Tongue (tissue), 2 donors: ENCODE data around the gene FGD3. TPM values are rescaled to one million over a fixed set of nuclear protein-coding genes. Genes with fewer than 3 reads are reported as not detected.

Source experiments
- DNase-seq: peaks from one replicate; pipeline ENCODE4 v3.0.0-alpha.2; 2015
- total RNA-seq: library from RNA; depleted of rRNA; stranded (reverse); fragments of >200 nt; gene quantifications from one replicate; pipeline ENCODE4 v1.2.3, GENCODE V29; 2014

Gene FGD3
- total RNA-seq, 1 donor from 2014 or later, result 7.1 TPM

DNA sequence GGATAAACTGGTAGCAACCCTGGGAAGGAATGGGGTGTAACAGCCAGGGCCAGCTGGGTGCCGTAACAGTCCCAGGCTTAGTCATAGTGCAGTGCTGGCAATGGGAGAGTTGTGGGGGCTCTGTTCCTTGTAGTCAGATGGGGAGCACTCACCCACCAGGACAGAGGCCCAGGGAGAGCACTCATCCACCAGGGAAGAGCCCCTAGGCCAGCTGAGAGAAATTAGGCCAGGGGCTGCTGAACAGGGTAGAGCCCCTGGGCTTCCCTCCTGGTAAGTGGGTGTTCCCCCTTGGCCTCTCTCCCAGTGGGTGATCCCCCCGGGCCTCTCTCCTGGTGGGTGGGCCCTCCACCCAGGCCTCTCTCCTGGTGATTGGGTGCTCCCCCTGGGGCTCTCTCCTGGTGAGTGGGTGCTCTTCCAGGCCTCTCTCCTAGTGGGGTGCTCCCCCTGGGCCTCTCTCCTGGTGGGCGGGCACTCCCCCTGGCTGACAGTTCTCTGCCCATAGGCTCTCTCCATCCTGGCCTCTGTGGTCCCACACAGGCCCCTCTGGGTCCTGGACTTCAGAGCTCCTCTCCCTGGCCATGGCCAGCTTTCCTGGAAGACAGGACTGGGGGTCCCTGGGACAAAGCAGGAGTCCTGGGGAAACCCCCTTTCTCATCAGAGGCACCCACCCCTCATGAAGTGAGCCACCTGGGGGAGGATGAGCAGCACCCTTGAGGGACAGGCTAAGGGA lies 13.4 kb downstream of the FGD3 start:
- no peak for DNase-seq

DNA sequence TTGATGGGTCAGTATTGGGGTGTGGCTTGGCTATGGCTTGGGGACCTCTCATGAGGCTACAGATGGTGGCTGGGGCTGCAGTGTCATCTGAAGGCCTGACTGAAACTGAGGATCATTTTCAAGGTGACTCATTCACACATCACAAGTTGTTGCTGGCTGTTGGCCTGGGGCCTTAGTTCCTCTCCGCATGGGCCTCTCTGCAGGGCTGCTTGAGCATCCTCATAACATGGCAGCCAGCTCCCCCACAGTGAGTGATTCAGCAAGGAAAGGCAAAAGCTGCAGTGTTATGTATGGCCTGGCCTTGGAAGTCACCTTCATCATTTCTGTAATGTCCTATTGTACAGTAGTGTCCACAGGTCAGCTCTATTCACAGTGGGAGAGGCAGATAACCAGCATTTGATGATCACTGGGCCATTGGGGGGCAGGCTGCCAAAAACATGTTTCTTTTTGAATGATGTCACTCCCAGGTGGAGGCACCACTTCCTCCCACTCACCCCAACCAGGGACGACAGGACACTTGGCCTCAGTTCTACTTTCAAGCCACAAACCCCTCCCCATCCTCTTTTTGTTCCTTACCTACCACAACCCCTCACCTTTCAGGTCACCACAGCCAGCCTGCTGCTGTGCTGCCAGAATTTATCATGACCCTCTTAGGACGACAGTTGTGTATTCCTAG lies 14.4 kb downstream of the FGD3 start:
- no peak for DNase-seq

DNA sequence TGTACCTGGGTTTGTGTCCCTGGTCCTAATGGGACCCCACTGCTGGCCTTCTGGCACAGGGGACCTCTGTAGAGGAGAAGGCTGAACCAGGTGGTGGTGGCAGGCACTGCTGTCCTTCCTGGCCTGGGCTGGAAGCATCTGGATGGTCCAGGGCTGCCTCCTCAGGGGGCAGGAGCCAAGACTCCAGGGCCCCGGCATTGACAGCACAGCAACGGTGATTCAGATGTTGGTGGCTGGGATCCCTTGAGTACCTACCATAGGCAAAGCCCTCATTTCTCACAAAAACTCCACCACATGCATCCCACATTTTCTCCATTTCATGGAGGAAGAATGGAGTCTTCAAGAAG lies 15.0 kb downstream of the FGD3 start:
- no peak for DNase-seq

DNA sequence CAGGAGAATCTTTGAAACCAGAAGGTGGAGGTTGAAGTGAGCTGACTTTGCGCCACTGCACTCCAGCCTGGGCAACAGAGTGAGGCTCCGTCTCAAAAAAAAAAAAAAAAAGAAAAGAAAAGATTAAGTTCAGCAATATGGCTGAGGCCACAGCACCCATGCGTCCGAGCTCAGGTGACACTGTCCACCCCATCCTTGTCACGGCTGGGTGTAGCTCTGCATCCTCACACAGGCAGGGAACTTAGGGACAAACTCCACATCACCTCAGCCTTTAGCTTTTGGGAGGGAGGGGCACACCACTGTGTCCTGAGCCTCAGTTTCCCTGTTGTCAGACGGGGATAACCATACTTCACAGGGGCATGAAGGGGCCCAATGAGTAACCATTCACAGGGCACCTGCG lies 15.5 kb downstream of the FGD3 start:
- no peak for DNase-seq

DNA sequence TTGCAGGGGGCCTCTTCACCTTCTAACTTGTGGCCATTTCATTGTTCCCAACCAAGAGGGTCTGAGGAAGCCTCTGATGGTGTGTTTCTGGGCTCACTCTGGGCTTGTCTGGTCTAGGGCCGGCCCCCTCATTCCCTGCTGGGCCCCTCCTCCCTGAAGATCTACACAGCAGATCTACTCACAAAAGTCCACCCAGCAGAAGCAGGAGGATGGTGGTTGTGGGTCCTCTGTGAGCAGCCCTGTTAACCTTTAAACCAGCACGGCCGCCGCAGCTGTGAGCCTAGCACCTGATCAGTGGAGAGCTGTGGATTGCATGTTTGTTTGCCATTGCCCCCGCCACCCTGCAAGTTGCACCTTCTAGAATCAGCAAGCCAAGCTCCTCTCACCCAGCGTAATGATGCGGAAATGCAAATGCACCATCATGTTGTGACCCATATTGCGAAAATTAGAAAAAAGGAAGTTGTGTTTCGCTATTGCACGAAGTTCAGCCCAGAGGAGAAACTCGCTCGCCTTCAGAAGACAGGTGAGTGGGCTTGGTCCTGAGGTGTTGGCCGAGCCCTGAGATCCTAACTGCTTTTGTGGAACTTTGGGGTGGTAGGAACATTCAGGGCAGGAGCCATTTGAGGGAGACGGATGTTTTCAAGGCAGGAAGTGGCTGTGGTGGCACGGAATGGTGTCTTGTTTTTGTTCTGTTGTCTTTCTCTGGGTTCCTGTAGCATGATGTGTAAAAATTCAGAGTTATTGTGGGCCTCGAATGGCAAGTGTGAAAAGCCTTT lies 16.7 kb downstream of the FGD3 start:
- no peak for DNase-seq

DNA sequence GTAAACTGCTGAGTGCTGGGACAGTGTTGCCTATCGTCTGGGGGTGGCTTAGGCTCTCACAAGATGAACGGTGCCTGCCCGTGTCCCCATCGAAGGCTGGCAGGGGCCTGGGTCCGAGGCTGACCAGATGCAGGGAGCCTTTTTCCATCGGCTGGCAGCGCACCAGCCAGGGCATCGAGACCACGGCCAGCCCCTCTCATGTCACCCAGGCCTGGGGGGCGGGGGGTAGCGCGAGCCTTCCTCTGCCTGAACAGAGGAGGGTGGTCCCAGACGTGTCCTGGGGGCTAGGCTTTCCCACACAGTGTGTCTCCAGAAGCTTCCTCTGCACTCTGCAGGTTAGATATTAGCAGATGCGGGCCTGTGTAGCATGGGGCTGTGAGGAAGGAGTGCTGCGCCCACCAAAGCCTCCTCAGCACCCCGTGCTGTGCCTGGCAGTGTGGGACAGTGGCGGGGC lies 17.3 kb downstream of the FGD3 start:
- DNase-seq, result no peak

DNA sequence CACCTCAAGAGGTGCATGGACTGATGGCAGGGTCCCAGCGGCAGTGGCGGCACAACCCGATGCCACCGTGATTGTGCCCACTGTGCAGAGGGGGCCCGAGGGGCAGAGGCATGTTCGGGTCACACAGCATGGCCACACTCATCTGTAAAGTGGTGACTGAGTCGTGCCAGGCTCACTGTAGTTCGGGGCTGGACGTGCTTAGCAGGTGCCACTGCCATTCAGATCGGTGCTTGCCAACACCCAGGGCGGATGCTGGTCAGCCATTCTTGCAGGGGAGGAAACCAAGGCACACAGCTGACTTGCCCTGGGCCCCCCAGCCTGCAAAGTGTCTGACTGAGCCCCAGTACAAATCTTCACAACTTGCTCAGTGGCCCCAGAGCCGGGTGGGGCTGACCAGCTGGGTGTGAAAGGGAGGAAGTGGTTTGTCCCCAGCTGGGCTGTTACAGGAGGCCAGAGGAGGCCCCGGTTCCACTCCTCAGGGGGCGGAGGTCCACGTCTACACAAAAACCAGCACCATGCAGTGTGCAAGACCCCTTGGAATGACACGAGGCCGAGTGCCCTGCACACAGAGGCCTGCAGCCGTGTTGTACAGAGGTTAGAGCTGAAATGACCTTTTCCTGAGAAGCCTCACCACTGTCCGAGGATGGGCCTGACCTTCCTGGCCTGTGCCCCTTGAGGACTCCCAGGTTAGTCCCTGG lies 17.9 kb downstream of the FGD3 start:
- peak; percentile 13 for DNase-seq

DNA sequence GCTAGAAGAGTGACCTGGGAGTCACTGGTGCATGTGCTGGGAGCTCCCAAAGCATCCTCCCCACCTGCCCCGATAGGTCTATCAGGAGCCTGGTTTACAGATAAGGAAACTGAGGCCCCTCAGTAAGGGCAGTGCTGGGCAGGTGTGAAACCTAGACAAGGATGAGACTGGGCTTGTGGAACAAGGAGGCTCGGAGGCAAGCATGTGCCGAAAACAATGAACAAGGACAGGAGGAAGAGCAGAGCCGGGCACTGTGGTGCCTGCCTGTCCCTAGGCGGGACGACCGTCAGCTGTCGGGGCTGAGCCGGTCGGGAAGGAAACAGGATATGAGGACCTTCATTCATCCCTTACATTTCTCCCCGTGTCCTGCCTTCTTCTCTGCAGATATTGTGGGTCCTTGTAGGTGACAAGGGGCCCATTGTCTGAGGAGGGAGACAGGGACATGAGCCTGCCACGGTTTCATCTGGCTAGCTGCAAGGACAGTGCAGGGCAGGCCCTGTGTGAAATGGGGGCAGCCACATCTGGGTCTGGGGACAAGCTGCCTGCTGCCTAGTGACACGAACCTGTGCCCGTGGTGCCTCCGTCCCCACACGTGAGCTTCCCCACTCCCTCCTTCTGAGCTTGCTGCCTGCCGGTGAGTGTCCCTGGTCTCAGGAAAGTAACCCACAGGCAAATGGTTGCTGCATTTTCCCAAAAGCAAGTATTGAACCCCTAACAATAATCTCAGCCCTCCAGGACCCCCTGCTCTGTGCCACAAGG lies 18.6 kb downstream of the FGD3 start:
- DNase-seq, result peak; percentile 27

DNA sequence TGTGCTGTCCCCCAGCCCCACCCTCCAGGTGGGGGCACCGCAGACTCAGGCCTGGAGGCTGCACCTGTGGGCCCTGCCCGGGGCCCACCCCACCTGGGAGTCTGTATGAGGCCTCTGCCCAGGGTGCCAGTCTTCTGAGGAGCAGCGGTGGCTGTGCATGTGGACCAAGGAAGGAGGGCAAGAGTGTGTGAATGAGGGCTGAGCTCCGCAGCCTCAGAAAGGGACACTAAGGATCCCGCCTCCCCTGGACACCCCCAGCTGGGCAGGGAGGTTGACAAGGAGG lies 19.1 kb downstream of the FGD3 start:
- DNase-seq, result no peak

DNA sequence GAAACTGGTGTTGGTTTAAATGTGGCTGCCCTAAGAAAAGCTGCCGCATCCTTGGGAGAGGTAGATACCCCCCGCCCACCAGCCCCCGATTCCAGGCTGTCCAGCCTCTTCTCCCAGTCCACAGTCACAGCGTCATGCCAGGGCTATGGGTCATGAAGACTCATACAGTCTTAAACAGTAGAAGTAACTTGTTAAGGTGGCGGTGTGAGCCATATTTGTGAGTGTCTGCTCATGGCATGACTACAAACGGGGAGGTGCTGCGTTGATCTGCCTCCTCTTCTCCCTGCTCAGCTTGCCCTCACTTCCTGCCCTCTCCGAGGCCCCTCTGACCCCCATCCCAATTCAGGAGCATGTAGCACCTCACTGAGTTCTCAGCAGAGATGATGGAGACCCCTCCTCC lies 20.8 kb downstream of the FGD3 start:
- no peak for DNase-seq

DNA sequence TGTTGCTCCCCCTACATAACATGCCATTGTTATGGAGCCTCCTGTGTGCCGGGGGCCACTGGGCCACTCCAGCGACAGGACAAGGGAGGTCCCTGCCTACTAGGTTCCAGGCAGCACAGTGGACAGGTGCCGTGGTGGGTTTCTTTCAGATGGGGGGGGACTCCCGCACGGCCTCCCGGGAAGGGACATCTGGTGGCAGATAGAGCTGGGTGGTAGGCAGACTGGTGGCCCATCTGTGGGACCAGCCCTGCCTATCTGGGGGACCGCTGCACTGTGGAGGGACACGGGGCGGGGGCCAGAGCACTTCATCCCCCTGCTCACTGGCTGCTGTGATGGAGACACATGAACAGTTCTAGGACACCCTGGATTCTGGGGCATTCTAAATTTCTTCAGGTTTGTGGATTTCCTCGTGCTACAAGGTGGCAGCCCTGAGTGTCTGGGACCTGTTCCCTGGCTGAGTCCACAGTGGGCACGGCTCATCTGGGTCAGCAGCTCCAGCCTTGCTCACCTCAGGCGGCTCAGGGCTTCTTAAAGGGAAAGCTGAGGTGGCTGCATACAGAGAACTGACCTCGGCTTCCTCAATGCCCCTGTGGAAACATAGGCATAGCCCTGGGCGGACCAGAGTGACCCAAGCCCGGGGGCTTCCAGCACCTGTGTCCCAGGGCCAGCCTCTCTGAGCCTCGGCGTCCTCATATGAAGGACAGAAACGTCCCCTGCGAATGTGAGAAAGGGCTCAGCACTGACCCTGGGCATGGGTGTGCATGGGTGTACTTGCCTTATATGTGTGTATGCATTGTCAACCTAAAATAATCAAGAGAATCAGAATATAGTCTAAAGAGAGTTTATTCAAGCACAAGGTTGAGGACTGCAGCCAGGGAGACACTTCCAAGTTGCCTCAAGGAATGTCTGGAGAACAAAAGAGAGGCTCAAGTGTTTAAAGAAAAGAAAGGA lies 22.5 kb downstream of the FGD3 start:
- DNase-seq, result no peak

DNA sequence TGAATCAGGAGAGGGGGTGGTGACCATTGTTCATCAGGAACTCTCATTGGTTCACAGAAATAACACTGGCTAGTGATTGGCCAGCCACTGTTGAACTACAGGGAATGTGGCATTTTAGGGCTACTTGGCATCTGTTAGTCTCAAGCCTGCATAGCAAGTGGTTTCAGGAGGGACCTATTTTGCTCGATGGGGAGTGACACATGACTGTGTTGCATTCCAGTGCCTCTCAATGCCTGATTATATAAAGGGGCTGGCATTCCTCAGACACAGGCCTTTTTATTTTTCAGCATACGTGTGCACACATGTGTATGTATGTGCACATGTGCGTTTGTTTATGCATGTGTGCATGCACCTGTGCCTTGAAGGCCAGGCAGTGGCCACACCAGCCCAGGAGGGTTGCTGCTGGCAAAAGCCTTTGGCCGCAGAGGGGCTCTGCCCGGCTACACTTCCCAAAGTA lies 23.2 kb downstream of the FGD3 start:
- DNase-seq, result peak; percentile 42

DNA sequence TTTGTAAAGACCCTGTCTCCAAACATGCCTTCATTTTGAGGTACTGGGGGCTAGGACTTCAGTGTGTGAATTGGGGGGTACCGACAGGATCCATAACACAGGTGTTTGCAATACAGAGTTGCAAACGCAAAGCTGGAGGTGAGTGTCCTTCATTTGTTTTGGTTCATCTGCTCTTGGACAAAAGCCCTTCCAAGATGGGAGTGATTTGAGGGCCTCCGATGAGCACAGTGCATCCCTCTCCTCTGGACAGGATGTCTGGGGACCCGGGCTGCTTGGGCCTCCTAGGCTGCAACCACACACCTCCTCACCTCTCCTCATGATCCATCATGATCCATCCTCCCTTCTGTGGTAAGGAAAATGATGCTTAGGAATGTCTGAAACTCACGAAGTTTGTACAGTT lies 23.8 kb downstream of the FGD3 start:
- DNase-seq, result no peak

DNA sequence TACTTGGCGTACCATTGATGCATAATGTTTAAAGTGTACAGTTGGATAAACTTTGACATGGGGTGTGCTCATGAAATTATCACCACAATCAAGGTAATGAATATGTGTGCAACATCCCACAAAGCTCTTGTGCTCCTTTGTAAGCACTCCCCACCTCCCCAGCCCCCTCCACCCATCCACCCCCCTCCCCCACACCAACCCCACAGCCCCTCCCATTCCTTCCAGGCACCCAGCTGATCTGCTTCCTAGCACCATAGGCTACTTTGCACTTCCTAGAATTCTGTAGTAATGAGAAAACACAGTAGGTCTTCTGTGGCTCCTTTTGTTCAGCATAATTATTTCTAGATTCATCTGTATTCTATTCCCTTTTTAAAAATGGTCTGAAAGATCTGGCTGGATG lies 24.5 kb downstream of the FGD3 start:
- DNase-seq, result no peak

DNA sequence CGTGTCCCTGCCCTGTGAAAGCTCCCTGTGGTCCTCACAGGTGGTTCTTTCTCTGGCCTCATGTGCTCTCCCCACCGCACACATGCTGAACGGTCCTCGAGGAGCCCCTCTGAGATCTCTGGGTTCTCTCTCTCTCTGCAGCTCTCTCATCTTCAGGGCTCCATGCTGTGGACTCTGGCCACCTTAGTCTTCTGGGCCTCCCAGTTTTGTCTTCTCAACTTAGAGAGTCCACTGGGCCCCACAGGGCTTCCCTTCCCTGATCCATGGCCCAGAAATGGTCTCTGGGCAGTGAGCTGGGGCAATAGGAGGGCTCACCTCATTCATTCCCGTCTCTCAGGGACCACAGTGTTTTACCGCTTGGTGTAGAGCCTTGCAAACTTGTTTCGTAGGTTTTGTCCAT lies 26.4 kb downstream of the FGD3 start:
- DNase-seq, result no peak

DNA sequence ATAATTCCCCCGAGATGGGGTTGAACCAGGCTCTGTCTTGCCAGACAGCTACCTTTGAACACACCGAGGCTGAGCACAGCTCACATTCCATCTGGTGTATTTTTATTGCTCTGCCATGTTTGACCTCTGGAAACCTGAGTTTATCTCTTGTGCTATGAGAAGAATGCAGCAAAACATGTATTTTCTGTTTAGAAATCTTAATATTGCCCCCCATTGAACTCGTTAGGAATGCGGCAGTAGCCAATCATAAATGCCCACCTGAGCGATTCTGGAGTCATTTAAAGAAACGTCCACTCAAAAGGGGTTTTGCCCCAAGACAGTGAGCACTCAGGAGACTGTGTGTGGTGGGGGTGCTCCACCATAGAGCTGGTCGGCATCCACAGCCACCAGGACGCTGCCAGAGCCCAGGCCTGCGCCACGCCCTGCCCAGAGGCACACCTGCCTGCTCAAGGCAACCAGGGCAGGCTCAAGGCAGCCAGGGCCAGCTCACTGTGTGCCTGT lies 26.9 kb downstream of the FGD3 start:
- DNase-seq, result no peak

DNA sequence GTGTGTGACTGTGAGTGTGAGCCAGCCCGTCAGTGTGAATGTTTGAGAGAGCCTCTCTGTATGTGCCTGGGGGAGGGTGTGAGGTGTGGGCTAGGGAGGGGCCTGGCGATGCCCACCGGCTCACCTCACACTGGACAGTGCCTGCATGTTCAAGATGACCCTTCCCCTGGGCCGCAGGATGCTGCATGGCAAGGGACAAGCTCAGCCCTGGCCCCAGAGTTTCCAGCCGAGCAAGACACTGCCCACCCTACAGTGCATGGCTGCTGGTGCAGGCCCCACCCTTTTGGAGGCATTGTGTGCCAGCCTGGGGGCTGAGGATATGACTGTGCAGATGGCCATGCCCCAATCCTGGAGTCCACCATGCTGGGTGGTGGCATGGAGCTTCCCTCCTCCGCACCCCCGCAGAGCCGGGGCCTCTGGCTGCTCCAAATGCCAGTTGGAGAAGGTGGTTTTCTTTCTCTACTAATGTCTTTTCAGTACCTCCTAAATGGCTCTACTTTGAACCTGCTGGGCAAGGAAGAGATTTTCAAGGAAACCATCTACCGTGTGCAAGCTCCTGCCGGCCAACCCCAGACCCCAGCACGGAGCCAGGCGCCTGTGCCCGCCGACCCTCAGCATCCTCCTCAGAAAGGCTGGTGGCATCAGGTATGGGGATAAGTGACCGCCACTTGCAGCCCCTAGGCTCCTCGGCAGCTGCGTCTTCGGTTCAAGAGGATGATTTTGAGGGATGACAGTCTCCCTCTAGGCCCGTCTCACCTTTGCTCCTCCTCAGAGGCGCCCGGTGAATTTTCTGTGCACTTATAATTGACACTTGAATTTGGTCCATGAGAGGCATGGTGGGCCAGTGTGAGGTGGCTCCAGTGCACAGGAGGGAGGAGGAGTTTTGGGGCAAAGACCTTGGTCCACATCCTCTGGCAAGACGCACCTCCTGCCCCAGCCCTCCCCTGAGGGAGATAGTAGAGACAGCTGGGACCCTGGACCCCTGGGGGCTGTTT lies 27.7 kb downstream of the FGD3 start:
- no peak for DNase-seq

DNA sequence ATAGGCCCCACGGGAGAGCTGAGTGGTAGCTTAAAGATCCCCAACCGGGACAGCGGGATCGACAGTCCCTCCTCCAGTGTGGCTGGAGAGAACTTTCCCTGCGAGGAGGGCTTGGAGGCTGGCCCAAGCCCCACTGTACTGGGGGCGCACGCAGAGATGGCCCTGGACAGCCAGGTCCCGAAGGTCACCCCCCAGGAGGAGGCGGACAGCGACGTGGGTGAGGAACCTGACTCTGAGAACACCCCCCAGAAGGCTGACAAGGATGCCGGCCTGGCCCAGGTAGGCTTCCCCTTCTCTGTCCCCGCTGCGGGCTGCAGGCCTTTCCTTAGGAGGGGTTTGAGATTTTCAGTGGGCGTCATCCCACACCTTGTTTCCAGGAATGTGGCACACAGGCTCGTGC lies 29.1 kb downstream of the FGD3 start:
- no peak for DNase-seq

DNA sequence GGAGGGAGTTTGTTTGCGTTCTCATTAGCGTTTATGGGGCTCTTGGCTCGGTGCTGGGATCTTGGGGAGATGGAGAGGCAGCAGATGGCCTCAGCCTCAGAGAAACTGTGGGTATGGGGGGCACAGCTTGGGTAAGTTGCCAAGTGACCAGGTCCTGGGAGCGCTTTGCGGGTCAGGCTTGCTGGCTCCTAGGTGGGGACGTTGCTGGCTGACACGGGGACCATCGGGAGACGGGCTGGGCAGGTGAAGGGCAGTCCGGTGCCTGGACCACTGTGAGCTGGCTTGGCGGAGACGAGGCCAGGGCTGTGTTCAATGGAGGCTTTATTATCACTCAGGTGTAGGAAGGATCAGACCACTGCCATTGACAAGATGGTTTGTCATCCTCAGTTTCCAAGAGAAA lies 30.0 kb downstream of the FGD3 start:
- no peak for DNase-seq
